ENCODE data around the gene MAST4. TPM values are rescaled to one million over a fixed set of nuclear protein-coding genes. Genes with fewer than 3 reads are reported as not detected.

MAST4 gene
- total and polyA plus RNA-seq, 2 of the 4 experiments (the other 2 are of a cell fraction), result 4.8 to 6.8 TPM

DNA sequence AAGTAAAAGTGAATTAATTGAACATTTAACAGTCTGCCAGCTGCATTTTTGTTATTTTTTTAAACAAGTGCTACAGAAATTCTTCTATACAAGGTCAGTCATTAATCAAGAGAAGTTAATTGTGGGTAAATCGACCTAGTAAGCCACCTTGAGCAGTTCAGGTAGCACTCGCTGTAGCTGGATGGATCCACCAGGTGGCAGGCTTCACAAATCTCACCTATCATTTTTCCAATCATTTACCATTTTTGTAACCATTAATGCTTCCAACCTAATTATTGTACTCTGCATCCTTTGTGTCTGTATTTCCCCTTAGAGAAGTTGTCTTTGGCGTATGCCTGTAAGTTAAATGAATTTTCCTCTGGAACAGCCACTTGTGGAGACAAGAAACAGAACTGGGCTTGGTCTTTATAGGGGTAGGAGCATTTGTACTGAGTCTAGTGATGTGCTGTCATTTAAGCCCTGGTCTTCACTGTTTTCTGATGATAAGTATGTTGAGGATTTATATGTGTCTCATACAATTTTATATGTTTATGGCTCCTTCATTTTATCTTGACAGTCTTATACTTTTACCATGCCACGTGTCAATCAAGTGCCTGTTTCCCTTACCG, 560.9 kb downstream of the MAST4 start:
- no peak overlapping the region for H3K23ac ChIP-seq (ENCODE audit: low read depth, low read length)
- no peak overlapping the region for H2BK5ac ChIP-seq (ENCODE audit: low read depth, low read length, poor library complexity, severe bottlenecking)
- H3K9ac ChIP-seq (ENCODE audit: low read depth, low read length), result no peak overlapping the region
- H2BK120ac ChIP-seq (ENCODE audit: low read depth, low read length), result no peak overlapping the region
- no peak overlapping the region for H3K27ac ChIP-seq (ENCODE audit: insufficient read depth, low read length)
- no peak overlapping the region for H4K91ac ChIP-seq (ENCODE audit: insufficient read depth, low read depth, low read length)
- ChIA-PET CTCF (interaction anchor here (0.6 to 1.4 kb wide), 3 partner anchors 10 to 465 kb away, joined by 3 to 5 read pairs (median 3); no protein-coding TSS in a partner anchor), POLR2A (ENCODE audit: unreplicated experiment) (no interaction called here)
- H3K4me1 ChIP-seq (ENCODE audit: control insufficient read depth, insufficient read depth, low read length), result no peaks in the 10 kb centered on the region
- ATAC-seq (ENCODE audit: low read depth), result peak; percentile 40; the same call in 1 of the 2 replicates
- H2AK5ac ChIP-seq (ENCODE audit: low read depth, low read length), result no peak overlapping the region
- intact Hi-C loops (cut with micrococcal nuclease) (loop anchor here (1.0 to 2.0 kb wide), 2 partner anchors 52 to 1096 kb away; no protein-coding TSS in a partner anchor), dilution Hi-C loops (cut with HindIII; ENCODE audit: low sequenced_read_pairs, unreplicated experiment) (no loop called here), in situ Hi-C loops (cut with MboI; ENCODE audit: low sequenced_read_pairs) (no loop called here)
- H2BK15ac ChIP-seq (ENCODE audit: low read depth, low read length), result no peak overlapping the region
- H3K36me3 ChIP-seq (ENCODE audit: control insufficient read depth, insufficient read depth, low read length), result peaks cover 9% of the 10 kb centered on the region
- DNase-seq, result peak; percentile 32
- no peaks in the 10 kb centered on the region for H3K9me1 ChIP-seq (ENCODE audit: insufficient read depth, low read length)
- no TSS peak for BruUV-seq (replicated peaks)
- no peak overlapping the region for H4K5ac ChIP-seq (ENCODE audit: low read depth, low read length)
- no peaks in the 10 kb centered on the region for H3K27me3 ChIP-seq (ENCODE audit: control insufficient read depth, insufficient read depth, low read length)
- no peak overlapping the region for H3K56ac ChIP-seq (ENCODE audit: extremely low read depth, insufficient read depth, low read length)
- no peak overlapping the region for H3K18ac ChIP-seq (ENCODE audit: low read depth, low read length)
- H3K14ac ChIP-seq (replicated peaks; ENCODE audit: low read depth, low read length), result no peak overlapping the region
- no peaks in the 10 kb centered on the region; a peak in 1 of 4 replicates for H3K79me1 ChIP-seq (ENCODE audit: low read depth in 1 of 2, low read length in 2 of 2)
- no peak overlapping the region for H2BK20ac ChIP-seq (ENCODE audit: low read depth, low read length)
- H3K4ac ChIP-seq (ENCODE audit: low read depth, low read length), result no peak overlapping the region
- no peak for TF ChIP-seq BHLHE40 (IDR thresholded peaks at IDR 0.05; ENCODE audit: low read depth, low read length)
- no peak for TF ChIP-seq CEBPB (IDR thresholded peaks at IDR 0.05; ENCODE audit: low read depth, low read length)
- TF ChIP-seq SMC3 (IDR thresholded peaks at IDR 0.05; ENCODE audit: low read depth, low read length), result peak; percentile 66
- TF ChIP-seq RCOR1 (IDR thresholded peaks at IDR 0.05; ENCODE audit: insufficient replicate concordance, low read length), result no peak
- no peak for TF ChIP-seq POLR2A (IDR thresholded peaks at IDR 0.05; ENCODE audit: low read depth, low read length)
- TF ChIP-seq RFX5 (IDR thresholded peaks at IDR 0.05; ENCODE audit: low read depth, low read length), result no peak
- no peak for TF ChIP-seq FOS (IDR thresholded peaks at IDR 0.05; ENCODE audit: low read depth, low read length)
- no peak for TF ChIP-seq MXI1 (IDR thresholded peaks at IDR 0.05; ENCODE audit: borderline replicate concordance, low read depth, low read length)
- TF ChIP-seq, protein P1, sequence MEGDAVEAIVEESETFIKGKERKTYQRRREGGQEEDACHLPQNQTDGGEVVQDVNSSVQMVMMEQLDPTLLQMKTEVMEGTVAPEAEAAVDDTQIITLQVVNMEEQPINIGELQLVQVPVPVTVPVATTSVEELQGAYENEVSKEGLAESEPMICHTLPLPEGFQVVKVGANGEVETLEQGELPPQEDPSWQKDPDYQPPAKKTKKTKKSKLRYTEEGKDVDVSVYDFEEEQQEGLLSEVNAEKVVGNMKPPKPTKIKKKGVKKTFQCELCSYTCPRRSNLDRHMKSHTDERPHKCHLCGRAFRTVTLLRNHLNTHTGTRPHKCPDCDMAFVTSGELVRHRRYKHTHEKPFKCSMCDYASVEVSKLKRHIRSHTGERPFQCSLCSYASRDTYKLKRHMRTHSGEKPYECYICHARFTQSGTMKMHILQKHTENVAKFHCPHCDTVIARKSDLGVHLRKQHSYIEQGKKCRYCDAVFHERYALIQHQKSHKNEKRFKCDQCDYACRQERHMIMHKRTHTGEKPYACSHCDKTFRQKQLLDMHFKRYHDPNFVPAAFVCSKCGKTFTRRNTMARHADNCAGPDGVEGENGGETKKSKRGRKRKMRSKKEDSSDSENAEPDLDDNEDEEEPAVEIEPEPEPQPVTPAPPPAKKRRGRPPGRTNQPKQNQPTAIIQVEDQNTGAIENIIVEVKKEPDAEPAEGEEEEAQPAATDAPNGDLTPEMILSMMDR (conservative IDR thresholded peaks at IDR 0.05; ENCODE audit: low read depth, low read length), result peak; percentile 65
- no peak for TF ChIP-seq CHD1 (IDR thresholded peaks at IDR 0.05; ENCODE audit: low read depth, low read length)
- TF ChIP-seq, protein P2, sequence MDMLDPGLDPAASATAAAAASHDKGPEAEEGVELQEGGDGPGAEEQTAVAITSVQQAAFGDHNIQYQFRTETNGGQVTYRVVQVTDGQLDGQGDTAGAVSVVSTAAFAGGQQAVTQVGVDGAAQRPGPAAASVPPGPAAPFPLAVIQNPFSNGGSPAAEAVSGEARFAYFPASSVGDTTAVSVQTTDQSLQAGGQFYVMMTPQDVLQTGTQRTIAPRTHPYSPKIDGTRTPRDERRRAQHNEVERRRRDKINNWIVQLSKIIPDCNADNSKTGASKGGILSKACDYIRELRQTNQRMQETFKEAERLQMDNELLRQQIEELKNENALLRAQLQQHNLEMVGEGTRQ (IDR thresholded peaks at IDR 0.05; ENCODE audit: low read depth, low read length), result no peak
- TF ChIP-seq MAFK (IDR thresholded peaks at IDR 0.05; ENCODE audit: low read depth, low read length), result no peak
- no peak for TF ChIP-seq MAZ (IDR thresholded peaks at IDR 0.05; ENCODE audit: borderline replicate concordance, low read depth, low read length)
- peak; percentile 57 for TF ChIP-seq RAD21 (IDR thresholded peaks at IDR 0.05; ENCODE audit: low read length)
- TF ChIP-seq NFE2L2 (IDR thresholded peaks at IDR 0.05; ENCODE audit: low read depth, low read length), result no peak
- TF ChIP-seq, protein P3, sequence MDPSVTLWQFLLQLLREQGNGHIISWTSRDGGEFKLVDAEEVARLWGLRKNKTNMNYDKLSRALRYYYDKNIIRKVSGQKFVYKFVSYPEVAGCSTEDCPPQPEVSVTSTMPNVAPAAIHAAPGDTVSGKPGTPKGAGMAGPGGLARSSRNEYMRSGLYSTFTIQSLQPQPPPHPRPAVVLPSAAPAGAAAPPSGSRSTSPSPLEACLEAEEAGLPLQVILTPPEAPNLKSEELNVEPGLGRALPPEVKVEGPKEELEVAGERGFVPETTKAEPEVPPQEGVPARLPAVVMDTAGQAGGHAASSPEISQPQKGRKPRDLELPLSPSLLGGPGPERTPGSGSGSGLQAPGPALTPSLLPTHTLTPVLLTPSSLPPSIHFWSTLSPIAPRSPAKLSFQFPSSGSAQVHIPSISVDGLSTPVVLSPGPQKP (IDR thresholded peaks at IDR 0.05; ENCODE audit: borderline replicate concordance, low read depth, low read length), result no peak
- no peaks in the 10 kb centered on the region for H4K20me1 ChIP-seq (ENCODE audit: insufficient read depth, low read length)
- no peak overlapping the region for H3K4me2 ChIP-seq (ENCODE audit: low read depth, low read length)
- no peak overlapping the region for H3K4me3 ChIP-seq (ENCODE audit: insufficient read depth, low read depth, low read length)
- H2AK9ac ChIP-seq (replicated peaks; ENCODE audit: low read depth, low read length, poor library complexity), result no peak overlapping the region
- H4K8ac ChIP-seq (ENCODE audit: low read depth in 2 of 2, low read length in 2 of 2), result no peak overlapping the region
- no CpG with 5 or more reads among the region's 5 CpGs for WGBS, 2 experiments (ENCODE audit: extremely low coverage in 2 of 2, insufficient read length in 1 of 2)
- H3K9me3 ChIP-seq (ENCODE audit: control insufficient read depth, insufficient read depth, low read length), result no peaks in the 10 kb centered on the region
- H2AFZ ChIP-seq (replicated peaks; ENCODE audit: low read length, poor library complexity), result no peak overlapping the region

Data from IMR-90 (cell line).